Stimulated activated CD4-positive, alpha-beta T cell treated with anti-CD3 and anti-CD28 coated beads, Interleukin-15, amount 100 ng/mL, for 1 hour (primary cell): Measurements from ENCODE around the gene SNX1.
"Not testable (repeated sequence)": the region's sequence is repeated elsewhere in the genome, so short reads cannot be mapped to it uniquely, and the experiment has no call there.

Experiments used
- DNase-seq, 2 donors: peaks; one replicate each; pipeline ENCODE4 v3.0.0-alpha.2; 2020; ENCODE audit warnings: low read depth in 1 of 2, low spot score in 1 of 2

The SNX1 gene

GRCh38 chr15:64112073-64112772 lies 16.4 kb downstream of the SNX1 start:
- DNase-seq = no peak

- no peak for DNase-seq
Measured at GRCh38 chr15:64112904-64113303, 17.1 kb downstream of the SNX1 start.

DNA sequence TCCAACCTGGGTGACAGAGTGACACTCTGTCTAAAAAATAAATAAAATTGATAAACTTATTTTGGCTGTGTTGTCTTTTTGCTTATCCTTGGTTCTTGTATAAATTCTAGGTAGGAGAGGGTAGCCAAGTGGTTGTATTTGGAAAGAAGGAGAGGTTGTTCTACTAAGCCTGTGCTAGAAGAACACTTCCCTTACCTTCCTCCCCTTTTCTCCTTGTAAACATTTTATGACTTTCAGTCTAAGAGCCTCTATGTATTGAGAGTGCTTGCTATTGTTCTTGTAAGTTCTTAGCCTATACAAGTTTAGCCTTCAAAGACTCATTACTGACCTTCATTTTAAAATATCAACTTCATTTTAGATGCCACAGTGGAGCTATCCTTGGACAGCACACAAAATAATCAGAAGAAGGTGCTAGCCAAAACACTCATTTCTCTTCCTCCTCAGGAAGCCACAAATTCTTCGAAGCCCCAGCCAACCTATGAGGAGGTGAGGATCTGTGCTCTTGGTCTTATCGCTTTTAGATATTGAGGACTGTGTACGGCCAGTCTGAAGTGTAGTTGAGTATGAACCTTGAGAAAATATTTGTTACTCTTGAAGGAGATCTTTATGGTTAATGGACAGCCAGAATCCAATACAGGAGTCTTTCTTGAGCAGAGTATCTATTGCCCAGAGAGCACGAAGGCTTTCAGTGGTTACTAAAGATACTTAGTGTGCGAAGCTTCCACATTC lies 22.1 kb downstream of the SNX1 start:
- no peak for DNase-seq

DNA sequence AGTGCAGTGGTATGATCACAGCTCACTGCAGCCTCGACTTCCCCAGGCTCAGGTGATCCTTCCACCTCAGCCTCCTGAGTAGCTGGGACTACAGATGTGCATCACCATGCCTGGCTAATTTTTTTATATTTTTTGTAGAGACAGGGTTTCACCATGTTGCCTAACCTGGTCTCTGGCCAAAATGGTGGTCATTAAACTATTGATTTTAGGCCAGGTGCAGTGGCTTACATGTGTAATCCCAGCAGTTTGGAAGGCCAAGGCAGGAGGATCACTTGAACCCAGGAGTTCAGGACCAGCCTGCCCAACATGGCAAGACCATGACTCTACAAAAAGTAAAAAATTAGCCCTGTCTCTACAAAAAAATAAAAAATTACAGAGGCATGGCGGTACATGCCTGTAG lies 24.5 kb downstream of the SNX1 start:
- not testable (repeated sequence) for DNase-seq

GRCh38 chr15:64121614-64122013 lies 25.8 kb downstream of the SNX1 start:
- DNase-seq = no peak

- DNase-seq = no peak
Measured at GRCh38 chr15:64122444-64122843, 26.7 kb downstream of the SNX1 start.

DNA sequence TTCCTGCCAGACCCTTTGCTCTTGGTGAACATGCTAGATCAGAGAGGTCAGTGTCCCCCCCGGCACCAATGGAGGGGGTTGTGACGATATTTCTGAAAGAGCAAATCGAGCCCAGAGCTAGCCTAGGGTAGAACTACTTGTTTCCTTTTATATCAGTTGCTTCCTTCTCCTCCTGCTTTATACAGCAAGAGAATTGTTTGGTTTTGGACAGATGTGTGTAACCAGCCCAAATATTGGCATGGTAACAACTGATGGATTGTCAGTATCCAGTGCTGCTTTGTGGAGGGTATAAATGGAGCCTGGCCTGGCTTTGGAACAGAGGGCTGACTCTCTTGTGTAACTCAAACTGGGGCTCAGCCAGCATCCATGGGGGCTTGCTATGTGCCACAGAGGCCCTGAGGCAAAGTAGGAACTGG lies 27.2 kb downstream of the SNX1 start:
- no peak for DNase-seq

DNA sequence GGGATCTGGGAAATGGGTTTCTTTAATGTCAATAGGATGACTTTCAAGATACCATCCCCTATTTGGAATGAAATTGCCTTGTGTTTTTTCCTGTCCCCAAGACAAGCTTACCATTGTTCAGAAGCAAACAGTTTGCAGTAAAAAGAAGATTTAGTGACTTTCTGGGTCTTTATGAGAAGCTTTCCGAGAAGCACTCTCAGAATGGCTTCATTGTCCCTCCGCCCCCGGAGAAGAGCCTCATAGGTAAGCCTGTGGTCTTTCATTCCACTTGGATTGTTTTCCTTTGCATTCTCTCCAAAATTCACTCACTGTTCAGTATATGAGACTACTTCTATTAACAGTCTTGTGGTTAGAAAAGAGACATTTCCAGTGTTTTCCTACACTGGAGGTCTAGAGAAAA lies 30.2 kb downstream of the SNX1 start:
- DNase-seq = no peak

- no peak for DNase-seq
Measured at GRCh38 chr15:64127521-64128270, 31.9 kb downstream of the SNX1 start.

DNA sequence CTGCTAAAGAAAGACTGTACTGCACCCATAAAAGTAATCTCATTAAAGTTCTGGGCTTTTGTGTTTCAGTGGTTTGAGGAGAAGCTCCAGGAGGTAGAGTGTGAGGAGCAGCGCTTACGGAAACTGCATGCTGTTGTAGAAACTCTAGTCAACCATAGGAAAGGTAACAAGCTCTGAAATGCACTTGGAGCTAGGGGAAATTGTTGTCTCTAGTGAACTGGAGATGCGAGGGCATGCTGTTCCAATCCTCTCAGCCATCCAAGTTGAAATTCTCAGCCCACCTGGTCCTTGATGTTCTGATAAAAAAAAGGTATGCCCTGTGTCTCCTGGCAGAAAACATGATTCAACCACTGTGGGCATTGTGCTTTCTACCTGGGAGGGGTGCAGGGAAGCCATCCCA lies 34.4 kb downstream of the SNX1 start:
- DNase-seq = no peak

DNA sequence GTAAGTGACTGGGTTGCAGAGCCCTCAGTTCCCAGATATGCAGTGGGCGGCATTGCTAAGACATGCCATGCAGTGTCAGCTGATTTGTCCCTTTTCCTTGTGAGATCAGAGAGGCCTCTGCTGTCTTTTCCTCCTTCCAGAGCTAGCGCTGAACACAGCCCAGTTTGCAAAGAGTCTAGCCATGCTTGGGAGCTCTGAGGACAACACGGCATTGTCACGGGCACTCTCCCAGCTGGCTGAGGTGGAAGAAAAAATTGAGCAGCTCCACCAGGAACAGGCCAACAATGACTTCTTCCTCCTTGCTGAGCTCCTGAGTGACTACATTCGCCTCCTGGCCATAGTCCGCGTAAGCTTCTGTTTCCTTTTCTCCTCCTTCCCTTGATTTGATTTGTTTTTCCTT lies 35.8 kb downstream of the SNX1 start:
- no peak for DNase-seq

DNA sequence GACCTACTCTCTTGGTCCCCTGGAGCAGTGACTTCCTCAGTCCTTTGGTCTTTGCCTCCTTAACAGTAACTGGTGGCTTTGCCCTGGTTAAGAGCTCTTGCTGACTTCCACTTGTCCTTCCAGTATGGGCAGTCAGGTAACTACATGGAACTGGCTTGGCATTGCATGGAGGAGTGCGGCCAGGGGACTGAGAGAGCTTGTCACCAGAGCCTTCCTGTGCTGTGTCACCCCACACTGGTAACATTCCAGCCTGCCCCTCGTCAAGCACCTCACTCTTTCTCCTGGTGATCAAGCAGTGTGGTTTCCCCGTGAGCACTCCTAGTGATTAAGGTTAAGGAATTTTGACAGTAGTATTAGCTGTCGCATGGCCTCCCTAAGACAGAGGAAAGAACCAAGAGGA lies 36.4 kb downstream of the SNX1 start:
- no peak for DNase-seq

- DNase-seq = no peak
Measured at GRCh38 chr15:64133623-64134344, 38.0 kb downstream of the SNX1 start.

DNA sequence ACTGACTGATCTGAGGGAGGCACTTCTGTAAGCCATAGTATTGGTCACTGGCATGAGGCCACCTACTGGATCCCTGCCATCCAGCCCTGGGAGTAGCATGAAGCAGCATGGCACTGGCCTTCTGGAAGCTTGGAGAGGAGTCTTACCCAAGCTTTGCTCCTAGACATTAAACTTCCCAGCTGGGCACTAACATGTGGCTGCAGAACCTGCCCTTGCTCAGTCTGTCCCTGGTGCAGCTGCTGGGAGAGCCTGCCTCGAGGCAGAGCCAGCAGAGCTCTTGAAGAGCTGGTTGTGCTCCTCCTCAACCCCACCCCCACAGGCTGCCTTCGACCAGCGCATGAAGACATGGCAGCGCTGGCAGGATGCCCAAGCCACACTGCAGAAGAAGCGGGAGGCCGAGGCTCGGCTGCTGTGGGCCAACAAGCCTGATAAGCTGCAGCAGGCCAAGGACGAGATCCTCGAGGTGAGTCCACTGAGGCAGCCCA lies 38.6 kb downstream of the SNX1 start:
- DNase-seq = no peak

GRCh38 chr15:64136347-64136746 lies 40.6 kb downstream of the SNX1 start:
- no peak for DNase-seq

- no peak for DNase-seq
Measured at GRCh38 chr15:64137226-64137833, 41.5 kb downstream of the SNX1 start.

DNA sequence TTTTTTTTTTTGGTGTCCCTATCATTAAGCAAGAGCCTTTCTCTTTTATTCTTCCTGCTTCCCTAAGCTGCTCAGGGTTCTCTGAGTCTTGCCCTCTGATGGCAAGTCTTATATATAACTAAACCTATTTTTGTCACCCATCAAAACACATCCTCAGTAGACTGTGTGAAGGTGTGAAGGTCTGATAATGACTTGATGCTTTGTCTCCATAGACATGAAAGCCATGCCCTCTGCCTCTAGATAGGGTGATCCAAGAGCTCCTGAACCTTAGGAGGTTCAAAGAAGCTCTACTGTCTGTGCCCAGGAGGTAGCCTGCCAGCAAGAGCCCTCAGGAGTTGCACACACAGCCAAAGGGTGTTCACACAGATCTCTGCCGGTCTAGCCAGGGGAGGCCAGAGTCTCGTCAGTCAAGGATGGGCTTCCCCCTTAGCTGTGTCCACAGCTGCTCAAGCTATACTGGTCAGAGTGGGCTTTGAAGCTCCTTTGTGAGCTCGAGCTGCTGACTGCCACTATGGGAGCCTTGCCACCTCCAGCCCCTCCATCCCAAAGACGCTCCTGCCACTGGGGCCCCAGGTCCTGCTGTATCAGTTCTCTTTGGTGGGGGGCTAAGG lies 42.7 kb downstream of the SNX1 start:
- DNase-seq = no peak

- DNase-seq = no peak
Measured at GRCh38 chr15:64141798-64142512, 46.2 kb downstream of the SNX1 start.

DNA sequence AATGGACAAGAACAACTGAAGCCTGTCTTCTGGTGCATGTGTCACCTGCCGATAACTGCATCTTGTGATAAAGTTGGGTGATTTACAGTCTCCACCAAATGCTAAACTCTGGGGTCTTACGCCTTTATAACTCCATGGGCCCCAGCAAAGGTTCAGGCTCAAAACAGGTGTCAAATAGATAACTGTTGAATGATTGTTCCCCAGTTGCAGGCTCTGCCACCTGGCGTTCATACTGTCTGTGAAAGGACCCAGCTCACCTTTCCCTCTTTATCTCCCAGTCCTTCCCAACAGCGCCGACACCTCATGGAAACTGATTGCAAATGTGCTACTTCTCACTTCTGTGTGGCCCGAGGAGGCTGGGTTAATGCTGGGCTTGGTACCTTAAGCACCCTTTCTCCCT lies 47.5 kb downstream of the SNX1 start:
- DNase-seq = no peak

GRCh38 chr15:64144192-64144564 lies 48.4 kb downstream of the SNX1 start:
- no peak for DNase-seq
